Astrocyte (in vitro differentiated cells and primary cell): ENCODE data around the gene ABHD12.

Source experiments
- CTCF ChIP-seq: IDR thresholded peaks from 2 replicates; pipeline ENCODE4 v1.5.1; 2011; ENCODE audit warnings: low read depth, mild to moderate bottlenecking, inconsistent platforms, low read length, moderate library complexity; ENCODE audit not compliant: insufficient read depth
- EZH2 ChIP-seq: IDR thresholded peaks from 2 replicates; pipeline ENCODE4 v1.6.1; 2012; ENCODE audit warnings: mild to moderate bottlenecking, low read length, inconsistent platforms; ENCODE audit not compliant: insufficient read depth

GRCh38 chr20:25336561-25337422 is 53.8 kb downstream of the ABHD12 start:
- no peak for TF ChIP-seq CTCF
- no peak for TF ChIP-seq EZH2
